ENCODE measurements around the gene ATG13. TPM values are rescaled to one million over a fixed set of nuclear protein-coding genes. Genes with fewer than 3 reads are reported as not detected.

ATG13 gene
- total and polyA plus RNA-seq, 8 donors: 27.5 to 59.6 (median 40.5) TPM

DNA sequence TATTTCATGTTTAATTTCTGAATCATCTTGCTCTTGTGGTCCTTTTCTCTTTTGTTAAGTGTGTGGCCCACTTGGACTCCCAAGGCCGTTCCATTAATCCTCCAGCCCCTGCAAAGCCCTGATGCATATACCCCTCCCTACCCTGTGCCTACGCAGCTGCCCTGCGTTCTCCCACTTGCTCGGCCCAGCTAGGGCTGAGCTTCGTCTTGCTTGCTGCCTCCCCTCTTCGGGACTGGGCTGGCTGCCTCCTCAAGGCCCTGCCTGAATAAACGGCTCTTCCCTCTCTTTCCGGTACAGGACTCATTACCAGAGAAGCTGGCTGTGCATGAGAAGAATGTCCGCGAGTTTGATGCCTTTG lies 54.6 kb downstream of the ATG13 start:
- TF ChIP-seq, protein P1, sequence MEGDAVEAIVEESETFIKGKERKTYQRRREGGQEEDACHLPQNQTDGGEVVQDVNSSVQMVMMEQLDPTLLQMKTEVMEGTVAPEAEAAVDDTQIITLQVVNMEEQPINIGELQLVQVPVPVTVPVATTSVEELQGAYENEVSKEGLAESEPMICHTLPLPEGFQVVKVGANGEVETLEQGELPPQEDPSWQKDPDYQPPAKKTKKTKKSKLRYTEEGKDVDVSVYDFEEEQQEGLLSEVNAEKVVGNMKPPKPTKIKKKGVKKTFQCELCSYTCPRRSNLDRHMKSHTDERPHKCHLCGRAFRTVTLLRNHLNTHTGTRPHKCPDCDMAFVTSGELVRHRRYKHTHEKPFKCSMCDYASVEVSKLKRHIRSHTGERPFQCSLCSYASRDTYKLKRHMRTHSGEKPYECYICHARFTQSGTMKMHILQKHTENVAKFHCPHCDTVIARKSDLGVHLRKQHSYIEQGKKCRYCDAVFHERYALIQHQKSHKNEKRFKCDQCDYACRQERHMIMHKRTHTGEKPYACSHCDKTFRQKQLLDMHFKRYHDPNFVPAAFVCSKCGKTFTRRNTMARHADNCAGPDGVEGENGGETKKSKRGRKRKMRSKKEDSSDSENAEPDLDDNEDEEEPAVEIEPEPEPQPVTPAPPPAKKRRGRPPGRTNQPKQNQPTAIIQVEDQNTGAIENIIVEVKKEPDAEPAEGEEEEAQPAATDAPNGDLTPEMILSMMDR (IDR thresholded peaks at IDR 0.05): no peak
- H3K4me3 ChIP-seq: no peak overlapping the region
- WGBS, 2 donors: 92 to 94% methylated on average over 10 of the region's 10 CpGs
- ATAC-seq (no peak), FAIRE-seq (no peak), DNase-seq (peak in 1 of 6 donors; percentile 36)
- H3K27ac ChIP-seq: peak overlapping the region in 1 of 4 donors; percentile 3
- intact Hi-C loops (cut with DNase I): no loop called here
- no peaks in the 10 kb centered on the region for H3K9me3 ChIP-seq
- H3K4me1 ChIP-seq: peaks cover 13 to 30% (median 27%) of the 10 kb centered on the region in 3 donors
- no peaks in the 10 kb centered on the region for H3K27me3 ChIP-seq
- peaks cover 4 to 50% (median 22%) of the 10 kb centered on the region in 3 donors for H3K36me3 ChIP-seq

DNA sequence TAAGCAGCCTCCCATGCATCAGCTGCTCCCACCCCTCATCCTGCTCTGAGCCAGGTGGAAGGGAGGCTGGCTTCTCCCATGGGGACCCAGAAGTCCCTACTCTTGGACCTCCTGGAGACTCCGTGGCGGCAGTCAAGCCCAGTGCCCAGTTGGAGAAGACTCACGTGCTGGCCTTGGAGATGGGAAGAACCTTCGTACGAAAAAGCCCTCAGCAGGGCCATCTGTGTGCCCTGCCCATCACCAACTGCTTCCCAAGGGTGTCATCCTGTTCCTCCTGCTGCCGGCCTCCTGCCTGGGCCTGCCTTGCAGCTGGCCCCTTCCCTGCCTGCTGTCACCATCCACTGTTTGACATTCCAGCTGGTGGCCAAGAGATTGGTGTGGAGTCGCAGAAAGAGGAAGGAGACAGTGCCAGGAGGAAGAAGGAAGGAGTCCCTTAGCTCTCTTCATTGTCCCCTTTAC lies 55.1 kb downstream of the ATG13 start:
- no peaks in the 10 kb centered on the region for H3K9me3 ChIP-seq
- H3K4me1 ChIP-seq: peaks cover 13 to 30% (median 27%) of the 10 kb centered on the region in 3 donors
- peaks cover 4 to 46% (median 22%) of the 10 kb centered on the region in 3 donors for H3K36me3 ChIP-seq
- no peaks in the 10 kb centered on the region for H3K27me3 ChIP-seq
- ATAC-seq (no peak), DNase-seq (peak in 1 of 6 donors; percentile 38), FAIRE-seq (no peak)
- H3K27ac ChIP-seq: peak overlapping the region in 2 of 4 donors; percentile 13 to 87
- intact Hi-C loops (cut with DNase I): no loop called here
- TF ChIP-seq, protein P1 (IDR thresholded peaks at IDR 0.05): no peak
- WGBS, 2 donors: 83 to 88% methylated on average over 6 of the region's 7 CpGs
- H3K4me3 ChIP-seq: no peak overlapping the region

DNA sequence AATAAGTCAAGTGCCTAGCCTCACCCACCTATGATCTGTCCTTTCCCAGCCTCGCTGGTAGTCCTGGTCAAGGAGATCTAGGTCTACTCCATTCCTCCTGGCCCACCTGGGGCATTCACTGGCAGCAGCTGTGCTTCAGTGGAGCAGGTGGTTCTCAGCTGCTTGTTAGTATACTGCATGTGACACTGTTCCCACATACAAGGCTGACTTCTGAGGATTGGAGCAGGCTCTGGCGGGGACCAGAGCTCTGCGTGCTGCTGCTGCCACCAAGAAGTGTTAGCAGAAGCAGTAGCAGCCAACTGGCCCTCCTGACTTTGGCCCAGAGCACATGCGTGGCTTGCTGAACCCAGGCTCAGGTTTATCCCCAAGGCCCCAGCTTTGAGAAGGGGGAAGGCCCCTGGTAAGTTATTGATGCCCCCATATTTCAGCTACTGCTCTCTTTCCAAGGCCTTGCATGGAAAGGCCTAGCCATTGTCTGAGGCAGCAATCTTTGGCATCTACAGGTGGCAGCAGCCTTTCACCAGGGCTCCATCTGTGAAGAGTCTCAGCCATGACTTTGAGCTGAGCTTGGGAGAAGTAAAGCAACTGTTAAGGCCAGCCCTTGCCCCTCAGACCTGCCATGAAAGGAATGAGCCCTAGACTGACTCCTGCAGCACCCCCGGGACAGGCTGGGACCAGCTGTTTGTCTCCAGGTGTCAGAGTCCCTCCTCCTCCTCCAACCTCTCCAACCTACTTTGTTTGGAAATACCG lies 56.5 kb downstream of the ATG13 start:
- Histone ChIP-seq H3K27ac (peak overlapping the region; percentile 60 to 91 (median 74)), H3K9me3 (no peaks in the 10 kb centered on the region), H3K4me3 (no peak overlapping the region), H3K36me3 (peaks cover 0 to 40% (median 16%) of the 10 kb centered on the region in 3 donors), H3K4me1 (peaks cover 13 to 30% (median 27%) of the 10 kb centered on the region in 3 donors), H3K27me3 (no peaks in the 10 kb centered on the region)
- peak in 5 of 6 donors; percentile 52 to 76 (median 62) for DNase-seq
- no peak for FAIRE-seq
- 45 to 50% methylated on average over 6 of the region's 6 CpGs for WGBS, 2 donors
- peak; percentile 20 to 61 (median 50) for ATAC-seq
- TF ChIP-seq, protein P1 (IDR thresholded peaks at IDR 0.05): no peak
- intact Hi-C loops (cut with DNase I): no loop called here

DNA sequence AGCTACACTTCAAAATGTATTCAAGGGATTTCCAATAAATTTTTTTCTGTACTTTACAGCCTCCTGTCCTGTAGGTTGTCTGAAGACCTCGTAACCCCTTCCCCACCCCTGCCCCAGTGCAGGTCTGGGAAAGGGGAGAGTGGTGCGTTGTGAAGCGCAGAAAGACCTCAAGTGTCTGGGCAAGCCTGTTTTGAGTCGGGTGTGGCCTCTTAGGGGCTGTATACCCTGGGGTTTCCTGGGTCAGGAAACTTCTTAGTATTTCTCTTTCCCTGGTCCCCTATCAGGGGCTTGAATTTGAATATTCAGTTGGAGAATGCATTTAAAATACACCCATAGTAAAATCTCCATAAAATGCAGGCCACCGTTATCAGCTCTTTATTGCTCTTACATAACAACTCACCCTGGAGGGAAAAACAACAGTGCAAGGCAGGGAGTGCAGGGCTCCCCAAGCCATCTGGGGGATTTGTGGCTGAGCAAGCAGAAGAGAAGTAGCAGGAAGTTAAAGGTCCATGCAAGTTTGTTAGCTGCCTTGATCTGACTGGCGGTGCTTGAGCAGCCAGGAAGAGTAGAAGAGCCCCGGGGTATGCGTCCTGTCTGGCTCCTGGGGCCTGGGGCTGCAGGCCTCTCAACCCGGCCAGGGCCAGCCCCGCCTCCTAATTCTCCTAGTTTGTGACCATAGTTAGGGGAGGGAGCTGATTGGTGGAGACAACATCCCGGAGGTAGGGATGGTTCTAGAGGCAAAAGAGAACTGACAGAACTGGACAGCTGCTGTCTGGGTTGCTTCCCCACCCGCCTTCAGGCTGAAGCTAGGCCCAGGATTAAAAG lies 57.3 kb downstream of the ATG13 start:
- Histone ChIP-seq H3K27me3 (no peaks in the 10 kb centered on the region), H3K4me1 (peaks cover 19 to 30% (median 27%) of the 10 kb centered on the region in 3 donors), H3K36me3 (peaks cover 1 to 40% (median 22%) of the 10 kb centered on the region in 3 donors), H3K4me3 (no peak overlapping the region), H3K27ac (peak overlapping the region; percentile 60 to 91 (median 74)), H3K9me3 (no peaks in the 10 kb centered on the region)
- WGBS, 2 donors: 55 to 62% methylated on average over 12 of the region's 12 CpGs
- peak in 1 of 6 donors; percentile 53 for DNase-seq
- TF ChIP-seq, protein P1 (IDR thresholded peaks at IDR 0.05): no peak
- intact Hi-C loops (cut with DNase I): no loop called here
- no peak for FAIRE-seq
- ATAC-seq: peak; percentile 7 to 32 (median 14)
